Body of pancreas (tissue), 4 donors: ENCODE measurements around the gene FAAH2.

Experiments
- CTCF ChIP-seq, 7 experiments: fragments of 450-650 bp in 4 of 7; fragments of 200-600 bp in 3 of 7; sonication (generic) in 3 of 7; IDR thresholded peaks; one replicate each; pipeline ENCODE4 v1.5.1; 2016 to 2019; ENCODE audit warnings: antibody characterized with exemption in 7 of 7
- POLR2A ChIP-seq, 3 donors: fragments of 450-650 bp; IDR thresholded peaks; one replicate each; pipeline ENCODE4 v1.6.1; 2016; ENCODE audit warnings: antibody characterized with exemption in 3 of 3, mild to moderate bottlenecking in 2 of 3

- no peak for TF ChIP-seq CTCF (IDR thresholded peaks at IDR 0.05)
- no peak for TF ChIP-seq POLR2A (IDR thresholded peaks at IDR 0.05)
Measured at GRCh38 chrX:57481514-57481913, 195.0 kb downstream of the FAAH2 start.
